Right lobe of liver (tissue), 4 donors: ENCODE data around the gene UBE2F.

ENCODE experiments used
- POLR2A ChIP-seq: fragments of 450-650 bp; IDR thresholded peaks from one replicate; pipeline ENCODE4 v1.6.1; 2017; ENCODE audit warnings: antibody characterized with exemption, mild to moderate bottlenecking
- TF ChIP-seq, protein P1 (sequence below), 4 donors: fragments of 200-600 bp in 3 of 4; fragments of 450-650 bp in 1 of 4; IDR thresholded peaks; one replicate each; pipeline versions ENCODE4 v1.5.1 to v1.8.0; 2016 to 2022; ENCODE audit warnings: antibody characterized with exemption in 4 of 4, mild to moderate bottlenecking in 2 of 4
- donor health status: DM: no; HTN: no; CAD: no.
- donor health status: DM: no; HTN: no; CAD: no.
- donor health status: DM: no; HTN: yes; CAD: no.

DNA sequence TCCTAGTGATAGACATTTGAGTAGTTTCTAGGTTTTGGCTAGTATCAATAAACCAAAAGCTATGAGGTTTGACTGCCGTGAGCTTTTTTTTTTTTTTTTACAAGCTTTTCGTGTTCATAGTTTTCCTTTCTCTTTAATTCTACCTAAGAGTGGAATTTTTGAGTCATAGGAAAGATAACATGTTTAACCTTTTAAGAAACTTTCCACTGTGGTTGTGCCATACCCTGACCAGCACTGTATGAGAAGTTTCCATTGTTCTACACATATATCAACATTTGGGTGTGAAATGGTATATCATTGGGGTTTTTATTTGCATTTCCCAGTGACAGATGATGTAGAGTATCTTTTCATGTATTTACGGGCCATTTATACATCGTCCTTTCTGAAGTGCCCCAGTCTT is 31.7 kb downstream of the UBE2F start:
- TF ChIP-seq, protein P1, sequence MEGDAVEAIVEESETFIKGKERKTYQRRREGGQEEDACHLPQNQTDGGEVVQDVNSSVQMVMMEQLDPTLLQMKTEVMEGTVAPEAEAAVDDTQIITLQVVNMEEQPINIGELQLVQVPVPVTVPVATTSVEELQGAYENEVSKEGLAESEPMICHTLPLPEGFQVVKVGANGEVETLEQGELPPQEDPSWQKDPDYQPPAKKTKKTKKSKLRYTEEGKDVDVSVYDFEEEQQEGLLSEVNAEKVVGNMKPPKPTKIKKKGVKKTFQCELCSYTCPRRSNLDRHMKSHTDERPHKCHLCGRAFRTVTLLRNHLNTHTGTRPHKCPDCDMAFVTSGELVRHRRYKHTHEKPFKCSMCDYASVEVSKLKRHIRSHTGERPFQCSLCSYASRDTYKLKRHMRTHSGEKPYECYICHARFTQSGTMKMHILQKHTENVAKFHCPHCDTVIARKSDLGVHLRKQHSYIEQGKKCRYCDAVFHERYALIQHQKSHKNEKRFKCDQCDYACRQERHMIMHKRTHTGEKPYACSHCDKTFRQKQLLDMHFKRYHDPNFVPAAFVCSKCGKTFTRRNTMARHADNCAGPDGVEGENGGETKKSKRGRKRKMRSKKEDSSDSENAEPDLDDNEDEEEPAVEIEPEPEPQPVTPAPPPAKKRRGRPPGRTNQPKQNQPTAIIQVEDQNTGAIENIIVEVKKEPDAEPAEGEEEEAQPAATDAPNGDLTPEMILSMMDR (IDR thresholded peaks at IDR 0.05) = no peak
- TF ChIP-seq POLR2A = no peak
